ENCODE data around the gene RASSF6. TPM values are rescaled to one million over a fixed set of nuclear protein-coding genes. Genes with fewer than 3 reads are reported as not detected.
"Not testable (repeated sequence)": the region's sequence is repeated elsewhere in the genome, so short reads cannot be mapped to it uniquely, and the experiment has no call there.

Gene RASSF6
- total RNA-seq, 2 experiments from 2014 or later = 48.3 to 62.2 TPM

DNA sequence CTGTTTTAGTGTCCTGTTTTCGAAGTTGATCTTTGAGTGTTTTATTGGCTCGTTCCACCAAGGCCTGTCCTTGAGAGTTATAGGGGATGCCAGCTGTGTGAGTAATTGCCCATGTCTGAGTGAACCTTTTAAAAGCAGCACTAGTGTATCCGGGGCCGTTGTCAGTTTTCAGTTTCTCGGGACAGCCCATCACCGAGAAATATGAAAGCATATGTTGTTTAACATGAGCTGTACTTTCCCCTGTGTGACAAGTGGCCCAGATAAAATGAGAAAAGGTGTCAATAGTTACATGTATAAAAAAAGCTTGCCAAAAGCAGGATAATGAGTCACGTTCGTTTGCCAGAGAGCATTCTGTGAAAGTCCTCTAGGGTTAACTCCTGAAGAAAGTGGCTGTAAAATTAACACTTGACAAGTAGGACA is 48.6 kb upstream of the RASSF6 start:
- TF ChIP-seq EZH2phosphoT487 (IDR thresholded peaks at IDR 0.05; ENCODE audit: borderline replicate concordance, low read depth, low read length) = no peak
- TF ChIP-seq, protein P1, sequence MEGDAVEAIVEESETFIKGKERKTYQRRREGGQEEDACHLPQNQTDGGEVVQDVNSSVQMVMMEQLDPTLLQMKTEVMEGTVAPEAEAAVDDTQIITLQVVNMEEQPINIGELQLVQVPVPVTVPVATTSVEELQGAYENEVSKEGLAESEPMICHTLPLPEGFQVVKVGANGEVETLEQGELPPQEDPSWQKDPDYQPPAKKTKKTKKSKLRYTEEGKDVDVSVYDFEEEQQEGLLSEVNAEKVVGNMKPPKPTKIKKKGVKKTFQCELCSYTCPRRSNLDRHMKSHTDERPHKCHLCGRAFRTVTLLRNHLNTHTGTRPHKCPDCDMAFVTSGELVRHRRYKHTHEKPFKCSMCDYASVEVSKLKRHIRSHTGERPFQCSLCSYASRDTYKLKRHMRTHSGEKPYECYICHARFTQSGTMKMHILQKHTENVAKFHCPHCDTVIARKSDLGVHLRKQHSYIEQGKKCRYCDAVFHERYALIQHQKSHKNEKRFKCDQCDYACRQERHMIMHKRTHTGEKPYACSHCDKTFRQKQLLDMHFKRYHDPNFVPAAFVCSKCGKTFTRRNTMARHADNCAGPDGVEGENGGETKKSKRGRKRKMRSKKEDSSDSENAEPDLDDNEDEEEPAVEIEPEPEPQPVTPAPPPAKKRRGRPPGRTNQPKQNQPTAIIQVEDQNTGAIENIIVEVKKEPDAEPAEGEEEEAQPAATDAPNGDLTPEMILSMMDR (conservative IDR thresholded peaks at IDR 0.05; ENCODE audit: low read length) = no peak
- no peaks in the 10 kb centered on the region for H4K20me1 ChIP-seq (ENCODE audit: insufficient read depth, low read length)
- CTCF ChIA-PET (ENCODE audit: unreplicated experiment) = no interaction called here
- POLR2A ChIA-PET = interaction anchor here (0.6 to 0.7 kb wide), 3 partner anchors 178 to 758 kb away, joined by 3 to 6 read pairs (median 5); no protein-coding TSS in a partner anchor
- DNase-seq (ENCODE audit: low spot score) = no peak
- no peak overlapping the region for H2AFZ ChIP-seq (ENCODE audit: low read length)
- no peaks in the 10 kb centered on the region for H3K36me3 ChIP-seq (ENCODE audit: insufficient read depth, low read length)
- no peaks in the 10 kb centered on the region for H3K79me2 ChIP-seq (ENCODE audit: insufficient read depth, low read depth, low read length)
- H3K4me1 ChIP-seq (ENCODE audit: insufficient read depth, low read length, poor library complexity, severe bottlenecking) = no peaks in the 10 kb centered on the region
- BruUV-seq (replicated peaks) = no TSS peak
- H3K4me2 ChIP-seq (ENCODE audit: low read length) = no peak overlapping the region
- no peaks in the 10 kb centered on the region for H3K9me3 ChIP-seq (ENCODE audit: low read length)
- H3K4me3 ChIP-seq (ENCODE audit: low read depth, low read length, poor library complexity, severe bottlenecking) = no peak overlapping the region
- intact Hi-C loops (cut with micrococcal nuclease; ENCODE audit: unreplicated experiment) = loop anchor here (1.0 to 5.0 kb wide), 3 partner anchors 221 to 356 kb away; no protein-coding TSS in a partner anchor
- no peaks in the 10 kb centered on the region for H3K9me2 ChIP-seq (ENCODE audit: insufficient read depth, low read length)
- no peak overlapping the region for H3K27ac ChIP-seq (ENCODE audit: low read depth, low read length, poor library complexity, severe bottlenecking)

DNA sequence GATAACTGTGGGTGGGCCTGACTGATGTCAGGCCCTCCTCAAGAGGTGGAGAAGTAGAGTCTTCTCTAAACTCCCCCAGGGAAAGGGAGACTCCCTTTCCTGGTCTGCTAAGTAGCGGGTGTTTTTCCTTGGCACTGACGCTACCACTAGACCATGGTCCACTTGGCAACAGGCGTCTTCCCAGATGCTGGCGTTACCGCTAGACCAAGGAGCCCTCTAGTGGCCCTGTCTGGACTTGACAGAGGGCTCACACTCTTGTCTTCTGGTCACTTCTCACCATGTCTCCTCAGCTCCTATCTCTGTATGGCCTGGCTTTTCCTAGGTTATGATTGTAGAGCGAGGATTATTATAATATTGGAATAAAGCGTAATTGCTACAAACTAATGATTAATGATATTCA is 45.7 kb upstream of the RASSF6 start:
- CTCF ChIA-PET (ENCODE audit: unreplicated experiment); BruUV-seq (replicated peaks): not testable (repeated sequence)
- POLR2A ChIA-PET = interaction anchor here (0.7 to 1.2 kb wide), 2 partner anchors 90 to 94 kb away, joined by 3 read pairs; no protein-coding TSS in a partner anchor

DNA sequence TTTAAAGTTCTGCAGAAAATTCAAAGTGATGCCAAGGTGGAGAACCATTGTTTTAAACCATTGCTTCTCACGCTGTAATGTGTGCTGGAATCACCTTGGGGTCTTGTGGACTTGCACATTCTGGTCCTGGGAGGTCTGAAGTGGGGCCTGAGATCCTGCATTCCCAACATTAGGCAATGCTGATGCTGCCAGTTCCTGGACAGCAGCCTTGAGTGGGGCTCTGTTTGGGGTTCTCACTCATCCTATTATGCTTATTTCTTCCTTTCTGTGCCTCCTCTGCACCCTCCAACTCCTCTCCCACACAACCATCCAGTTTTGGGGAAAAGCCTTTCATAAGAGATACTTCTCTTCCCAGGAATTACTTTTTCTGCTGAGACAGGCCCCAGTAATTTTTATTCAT is 44.2 kb upstream of the RASSF6 start:
- BruUV-seq (replicated peaks) = no TSS peak
- no peak overlapping the region for H3K27ac ChIP-seq (ENCODE audit: low read depth, low read length, poor library complexity, severe bottlenecking)
- peak overlapping the region; percentile 48; the same call in 1 of the 2 replicates for H2AFZ ChIP-seq (ENCODE audit: low read length)
- peaks cover 7% of the 10 kb centered on the region for H3K4me1 ChIP-seq (ENCODE audit: insufficient read depth, low read length, poor library complexity, severe bottlenecking)
- no peaks in the 10 kb centered on the region for H3K79me2 ChIP-seq (ENCODE audit: insufficient read depth, low read depth, low read length)
- TF ChIP-seq, protein P1 (conservative IDR thresholded peaks at IDR 0.05; ENCODE audit: low read length) = no peak
- TF ChIP-seq EZH2phosphoT487 (IDR thresholded peaks at IDR 0.05; ENCODE audit: borderline replicate concordance, low read depth, low read length) = no peak
- H4K20me1 ChIP-seq (ENCODE audit: insufficient read depth, low read length) = no peaks in the 10 kb centered on the region
- no peak overlapping the region for H3K4me2 ChIP-seq (ENCODE audit: low read length)
- H3K9me2 ChIP-seq (ENCODE audit: insufficient read depth, low read length) = no peaks in the 10 kb centered on the region
- H3K9me3 ChIP-seq (ENCODE audit: low read length) = no peaks in the 10 kb centered on the region
- no peaks in the 10 kb centered on the region for H3K36me3 ChIP-seq (ENCODE audit: insufficient read depth, low read length)
- DNase-seq (ENCODE audit: low spot score) = no peak
- CTCF ChIA-PET (ENCODE audit: unreplicated experiment) = interaction anchor here (1.0 kb wide), 1 partner anchor 94 kb away, joined by 3 read pairs; no protein-coding TSS in a partner anchor
- POLR2A ChIA-PET = interaction anchor here (1.0 to 2.0 kb wide), 2 partner anchors 10 to 11 kb away, joined by 3 to 7 read pairs; no protein-coding TSS in a partner anchor
- intact Hi-C loops (cut with micrococcal nuclease; ENCODE audit: unreplicated experiment) = no loop called here
- H3K4me3 ChIP-seq (ENCODE audit: low read depth, low read length, poor library complexity, severe bottlenecking) = no peak overlapping the region

More for the DNA sequence above, 45.7 kb upstream of the RASSF6 start:
- TF ChIP-seq, protein P1 (conservative IDR thresholded peaks at IDR 0.05; ENCODE audit: low read length) = peak; percentile 72
- not testable (repeated sequence) for H3K36me3 ChIP-seq (ENCODE audit: insufficient read depth, low read length); H3K4me3 ChIP-seq (ENCODE audit: low read depth, low read length, poor library complexity, severe bottlenecking); H3K9me3 ChIP-seq (ENCODE audit: low read length); H3K79me2 ChIP-seq (ENCODE audit: insufficient read depth, low read depth, low read length); H3K9me2 ChIP-seq (ENCODE audit: insufficient read depth, low read length); H3K27ac ChIP-seq (ENCODE audit: low read depth, low read length, poor library complexity, severe bottlenecking); H4K20me1 ChIP-seq (ENCODE audit: insufficient read depth, low read length); H3K4me1 ChIP-seq (ENCODE audit: insufficient read depth, low read length, poor library complexity, severe bottlenecking)
- intact Hi-C loops (cut with micrococcal nuclease; ENCODE audit: unreplicated experiment) = loop anchor here (5.0 kb wide), 2 partner anchors 219 to 354 kb away; no protein-coding TSS in a partner anchor
- peak overlapping the region; percentile 50; the same call in 1 of the 2 replicates for H2AFZ ChIP-seq (ENCODE audit: low read length)
- peak; percentile 46 for DNase-seq (ENCODE audit: low spot score)
- H3K4me2 ChIP-seq (ENCODE audit: low read length) = peak overlapping the region; percentile 32; the same call in 1 of the 2 replicates
